ENCODE data around the gene FLG.
"Not testable (repeated sequence)": the region's sequence is repeated elsewhere in the genome, so short reads cannot be mapped to it uniquely, and the experiment has no call there.

FLG gene

GRCh38 chr1:152325111-152325510, at the start of gene FLG:
TSS of gene FLG (minus strand) at chr1:152325239. CDS start at chr1:152315456, 9,783 bp downstream.
- Mint-ChIP-seq H3K36me3 (no peaks in the 10 kb centered on the region), H3K27ac (no peak within 1 kb of the TSS), H3K9me3 (no peaks in the 10 kb centered on the region), H3K4me3 (no peak within 1 kb of the TSS), H3K4me1 (no peaks in the 10 kb centered on the region), H3K27me3 (peaks cover 7% of the 10 kb centered on the region)

GRCh38 chr1:152374451-152374850, 49.4 kb upstream of the FLG start:
- H3K27me3 Mint-ChIP-seq: peaks cover 7% of the 10 kb centered on the region
- H3K27ac Mint-ChIP-seq: no peak overlapping the region
- no peaks in the 10 kb centered on the region for H3K4me1 Mint-ChIP-seq
- no peaks in the 10 kb centered on the region for H3K36me3 Mint-ChIP-seq
- peaks cover 8% of the 10 kb centered on the region for H3K9me3 Mint-ChIP-seq
- no peak overlapping the region for H3K4me3 Mint-ChIP-seq

GRCh38 chr1:152372672-152373071, 47.6 kb upstream of the FLG start:
- Mint-ChIP-seq H3K9me3 (peaks cover 16% of the 10 kb centered on the region), H3K4me1 (no peaks in the 10 kb centered on the region), H3K27ac (no peak overlapping the region), H3K36me3 (no peaks in the 10 kb centered on the region), H3K4me3 (no peak overlapping the region), H3K27me3 (peaks cover 10% of the 10 kb centered on the region)

GRCh38 chr1:152367436-152367835, 42.4 kb upstream of the FLG start:
- Mint-ChIP-seq H3K9me3 (peaks cover 16% of the 10 kb centered on the region), H3K27me3 (peaks cover 19% of the 10 kb centered on the region), H3K4me3 (no peak overlapping the region), H3K4me1 (no peaks in the 10 kb centered on the region), H3K27ac (no peak overlapping the region), H3K36me3 (no peaks in the 10 kb centered on the region)

GRCh38 chr1:152359906-152360305, 34.9 kb upstream of the FLG start, which contains the start of gene FLG2:
TSS of gene FLG2 (minus strand) at chr1:152360006. CDS start at chr1:152358884, 1,122 bp downstream.
- Mint-ChIP-seq H3K27ac (no peak within 1 kb of the TSS), H3K27me3 (peaks cover 5% of the 10 kb centered on the region), H3K36me3 (no peaks in the 10 kb centered on the region), H3K4me1 (no peaks in the 10 kb centered on the region), H3K9me3 (no peaks in the 10 kb centered on the region), H3K4me3 (no peak within 1 kb of the TSS)

- H3K4me1 Mint-ChIP-seq: no peaks in the 10 kb centered on the region
- no peaks in the 10 kb centered on the region for H3K36me3 Mint-ChIP-seq
- H3K27ac Mint-ChIP-seq: no peak overlapping the region
- peaks cover 12% of the 10 kb centered on the region for H3K27me3 Mint-ChIP-seq
- H3K9me3 Mint-ChIP-seq: no peaks in the 10 kb centered on the region
- no peak overlapping the region for H3K4me3 Mint-ChIP-seq
Observed at GRCh38 chr1:152356736-152357135, 31.7 kb upstream of the FLG start.

- no peak overlapping the region for H3K27ac Mint-ChIP-seq
- peaks cover 17% of the 10 kb centered on the region for H3K27me3 Mint-ChIP-seq
- no peaks in the 10 kb centered on the region for H3K36me3 Mint-ChIP-seq
- no peaks in the 10 kb centered on the region for H3K4me1 Mint-ChIP-seq
- H3K9me3 Mint-ChIP-seq: no peaks in the 10 kb centered on the region
- no peak overlapping the region for H3K4me3 Mint-ChIP-seq
Observed at GRCh38 chr1:152349611-152350010, 24.6 kb upstream of the FLG start.

GRCh38 chr1:152348447-152348846, 23.4 kb upstream of the FLG start:
- H3K4me3 Mint-ChIP-seq: no peak overlapping the region
- H3K9me3 Mint-ChIP-seq: no peaks in the 10 kb centered on the region
- no peaks in the 10 kb centered on the region for H3K4me1 Mint-ChIP-seq
- peaks cover 24% of the 10 kb centered on the region for H3K27me3 Mint-ChIP-seq
- H3K36me3 Mint-ChIP-seq: no peaks in the 10 kb centered on the region
- no peak overlapping the region for H3K27ac Mint-ChIP-seq

- H3K9me3 Mint-ChIP-seq: no peaks in the 10 kb centered on the region
- H3K36me3 Mint-ChIP-seq: no peaks in the 10 kb centered on the region
- no peak overlapping the region for H3K27ac Mint-ChIP-seq
- no peaks in the 10 kb centered on the region for H3K4me1 Mint-ChIP-seq
- H3K27me3 Mint-ChIP-seq: peaks cover 23% of the 10 kb centered on the region
- no peak overlapping the region for H3K4me3 Mint-ChIP-seq
Observed at GRCh38 chr1:152347116-152347728, 22.2 kb upstream of the FLG start.

GRCh38 chr1:152344438-152344837, 19.4 kb upstream of the FLG start:
- Mint-ChIP-seq H3K27me3 (peaks cover 28% of the 10 kb centered on the region), H3K4me1 (no peaks in the 10 kb centered on the region), H3K4me3 (no peak overlapping the region), H3K9me3 (no peaks in the 10 kb centered on the region), H3K27ac (no peak overlapping the region), H3K36me3 (no peaks in the 10 kb centered on the region)

GRCh38 chr1:152343006-152343405, 18.0 kb upstream of the FLG start:
- Mint-ChIP-seq H3K4me1 (no peaks in the 10 kb centered on the region), H3K4me3 (no peak overlapping the region), H3K36me3 (no peaks in the 10 kb centered on the region), H3K27ac (no peak overlapping the region), H3K9me3 (no peaks in the 10 kb centered on the region), H3K27me3 (peaks cover 32% of the 10 kb centered on the region)

- Mint-ChIP-seq H3K36me3 (no peaks in the 10 kb centered on the region), H3K27me3 (peaks cover 18% of the 10 kb centered on the region), H3K4me1 (no peaks in the 10 kb centered on the region)
Observed at GRCh38 chr1:152335399-152335798, 10.4 kb upstream of the FLG start.

GRCh38 chr1:152328801-152329391, 3.9 kb upstream of the FLG start:
- Mint-ChIP-seq H3K9me3 (no peaks in the 10 kb centered on the region), H3K27ac (no peak overlapping the region), H3K27me3 (peaks cover 6% of the 10 kb centered on the region), H3K4me1 (no peaks in the 10 kb centered on the region), H3K36me3 (no peaks in the 10 kb centered on the region), H3K4me3 (no peak overlapping the region)

More at GRCh38 chr1:152335399-152335798, 10.4 kb upstream of the FLG start:
- Mint-ChIP-seq H3K9me3 (no peaks in the 10 kb centered on the region), H3K4me3 (no peak overlapping the region), H3K27ac (no peak overlapping the region)

- H3K36me3 Mint-ChIP-seq: no peaks in the 10 kb centered on the region
- H3K4me1 Mint-ChIP-seq: no peaks in the 10 kb centered on the region
- no peak overlapping the region for H3K4me3 Mint-ChIP-seq
- peaks cover 9% of the 10 kb centered on the region for H3K9me3 Mint-ChIP-seq
- no peak overlapping the region for H3K27ac Mint-ChIP-seq
- peaks cover 14% of the 10 kb centered on the region for H3K27me3 Mint-ChIP-seq
Observed at GRCh38 chr1:152313970-152314369, 11.1 kb downstream of the FLG start.

GRCh38 chr1:152313319-152313801, 11.7 kb downstream of the FLG start:
- H3K4me1 Mint-ChIP-seq: no peaks in the 10 kb centered on the region
- H3K9me3 Mint-ChIP-seq: peaks cover 9% of the 10 kb centered on the region
- H3K27ac Mint-ChIP-seq: no peak overlapping the region
- H3K4me3 Mint-ChIP-seq: no peak overlapping the region
- H3K27me3 Mint-ChIP-seq: peaks cover 14% of the 10 kb centered on the region
- no peaks in the 10 kb centered on the region for H3K36me3 Mint-ChIP-seq

GRCh38 chr1:152312169-152312568, 12.9 kb downstream of the FLG start:
- not testable (repeated sequence) for H3K4me3 Mint-ChIP-seq, H3K36me3 Mint-ChIP-seq, H3K27ac Mint-ChIP-seq, H3K9me3 Mint-ChIP-seq, H3K4me1 Mint-ChIP-seq
- H3K27me3 Mint-ChIP-seq: peaks cover 14% of the 10 kb centered on the region
